Stimulated activated naive CD4-positive, alpha-beta T cell (primary cell): Measurements from ENCODE around the gene ADARB1.
"Not testable (repeated sequence)": the region's sequence is repeated elsewhere in the genome, so short reads cannot be mapped to it uniquely, and the experiment has no call there.

Source experiments
- DNase-seq, 6 experiments: peaks; one replicate each; lab custom pipeline; 2025; lab: John Stamatoyannopoulos, UW

Gene ADARB1

DNA sequence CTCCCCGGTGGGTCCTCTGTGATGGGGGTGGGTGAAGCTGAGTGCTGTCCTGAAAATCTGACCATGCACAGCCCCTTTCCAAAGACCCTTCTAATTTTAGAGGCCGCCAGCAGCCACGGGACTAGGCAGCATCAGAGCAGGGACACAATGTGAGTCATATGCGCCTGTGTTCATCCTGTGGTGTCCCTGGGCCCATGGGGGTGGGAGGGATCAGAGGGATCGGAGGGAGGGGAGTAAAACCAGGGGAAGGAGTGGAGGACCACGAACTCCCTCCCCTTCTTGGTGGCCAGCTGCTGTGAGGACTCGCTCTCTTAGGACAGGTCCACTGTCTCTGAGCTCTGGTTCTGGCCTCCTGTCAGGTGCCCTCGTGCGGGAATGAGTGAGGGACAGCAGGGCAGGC is 61.5 kb downstream of the ADARB1 start:
- DNase-seq: no peak

GRCh38 chr21:45136500-45136899 is 62.1 kb downstream of the ADARB1 start:
- DNase-seq: no peak

- DNase-seq: peak in 5 of 6 experiments; percentile 16 to 52 (median 43)
These were observed 62.7 kb downstream of the ADARB1 start for GRCh38 chr21:45136927-45137611.

DNA sequence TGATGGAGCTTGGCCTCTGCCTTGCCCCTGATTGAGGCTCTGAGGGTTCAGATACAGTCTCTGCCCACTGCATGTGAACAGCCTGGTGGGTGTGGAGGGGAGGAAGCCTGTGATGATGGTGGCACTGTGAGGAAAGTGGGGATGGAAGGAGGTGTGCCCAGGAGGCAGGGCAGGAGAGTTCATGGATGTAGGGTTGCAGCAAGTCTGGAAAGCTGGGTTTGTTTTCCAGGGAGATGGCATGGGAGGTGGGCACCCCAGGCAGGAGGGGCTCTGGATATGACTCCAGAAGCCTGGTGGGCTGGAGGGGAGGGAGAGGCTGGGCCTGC is 63.2 kb downstream of the ADARB1 start:
- no peak for DNase-seq

DNA sequence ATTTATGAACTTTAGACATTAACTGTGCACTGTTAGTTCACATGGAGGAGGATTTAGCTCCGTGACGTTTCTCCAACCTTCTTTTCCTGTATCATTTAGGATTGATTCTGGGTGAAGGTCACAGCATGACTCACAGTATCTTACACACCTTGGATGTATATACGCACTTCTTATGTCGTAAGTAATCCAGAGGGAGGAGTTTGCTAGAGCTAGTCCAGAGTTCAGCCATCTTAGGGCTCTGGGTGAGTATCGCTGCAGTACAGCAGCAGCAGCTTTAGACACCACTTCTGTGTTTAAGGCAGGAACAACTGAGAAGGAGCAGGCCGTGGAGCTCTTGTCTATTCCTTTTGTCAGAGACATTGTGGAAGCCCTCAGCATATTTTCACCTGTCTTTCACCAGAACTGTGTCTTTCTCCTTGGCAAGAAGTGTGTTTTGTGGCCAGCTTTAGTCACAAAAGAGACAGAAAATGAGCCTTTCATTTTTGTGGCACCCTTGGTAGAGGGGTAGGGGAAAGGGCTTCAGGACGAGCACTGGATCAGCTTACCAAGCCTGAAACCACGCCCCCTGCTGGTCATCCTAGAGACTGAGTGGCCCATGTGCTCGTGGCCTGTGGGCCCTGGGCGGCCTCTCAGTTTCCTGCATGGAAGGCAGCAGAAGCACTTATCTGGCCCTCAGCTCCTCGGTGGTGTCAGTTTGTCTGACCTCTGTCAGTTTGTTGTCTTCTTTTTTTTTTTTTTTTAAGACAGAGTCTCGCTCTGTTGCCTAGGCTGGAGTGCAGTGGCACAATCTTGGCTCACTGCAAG is 64.0 kb downstream of the ADARB1 start:
- DNase-seq: peak; percentile 9 to 68 (median 52)

GRCh38 chr21:45139003-45139360 is 64.6 kb downstream of the ADARB1 start:
- DNase-seq: not testable (repeated sequence)

DNA sequence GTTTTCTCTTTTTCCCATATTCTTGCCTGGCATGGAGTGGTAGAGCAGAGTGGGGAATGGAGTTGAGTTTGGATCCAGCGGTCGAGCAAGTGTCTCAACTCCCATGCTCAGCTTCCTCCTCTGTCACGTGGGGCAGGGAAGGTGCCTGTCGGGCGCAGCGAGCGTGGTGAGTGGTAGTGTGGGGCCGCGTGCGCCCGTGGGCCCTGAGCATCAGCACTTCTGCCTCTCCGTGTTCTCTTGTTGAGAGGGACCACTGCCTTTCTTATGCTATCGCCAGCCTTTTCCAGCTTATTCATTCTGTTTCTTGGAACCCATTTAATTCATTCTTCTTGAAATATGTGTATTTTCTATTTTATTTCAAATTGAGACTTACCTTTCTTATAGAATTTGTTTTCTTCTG is 65.1 kb downstream of the ADARB1 start:
- DNase-seq: no peak

- peak; percentile 9 to 43 (median 29) for DNase-seq
These were observed 66.1 kb downstream of the ADARB1 start for GRCh38 chr21:45140346-45140940.

- not testable (repeated sequence) for DNase-seq
These were observed 66.6 kb downstream of the ADARB1 start for GRCh38 chr21:45140944-45141343.

- DNase-seq: no peak
These were observed 67.1 kb downstream of the ADARB1 start for GRCh38 chr21:45141507-45141906.

- no peak for DNase-seq
These were observed 68.3 kb downstream of the ADARB1 start for GRCh38 chr21:45142469-45143308.

GRCh38 chr21:45143855-45144254 is 69.5 kb downstream of the ADARB1 start:
- no peak for DNase-seq

- no peak for DNase-seq
These were observed 70.8 kb downstream of the ADARB1 start for GRCh38 chr21:45145146-45145545.

- not testable (repeated sequence) for DNase-seq
These were observed 71.5 kb downstream of the ADARB1 start for GRCh38 chr21:45145846-45146245.

DNA sequence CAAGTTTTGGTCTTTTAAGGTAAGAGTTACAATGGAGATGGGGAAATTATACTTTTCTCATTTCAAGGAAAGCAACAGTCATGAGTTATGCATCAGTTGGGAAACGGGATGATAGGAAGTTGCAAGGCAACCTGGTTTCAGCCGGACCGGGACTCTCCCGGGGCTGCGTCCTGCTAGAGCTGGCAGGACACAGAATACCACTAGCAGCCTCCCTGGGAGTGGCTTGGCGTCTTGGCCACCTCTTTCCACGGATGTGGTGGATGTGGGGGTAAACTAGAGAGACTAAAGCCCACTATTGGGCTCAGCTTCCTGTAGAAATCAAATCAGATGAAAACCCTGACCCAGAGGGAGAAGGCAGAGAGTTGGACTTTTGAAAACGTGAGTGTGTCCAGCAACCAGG is 71.9 kb downstream of the ADARB1 start:
- DNase-seq: no peak

GRCh38 chr21:45146801-45147200 is 72.4 kb downstream of the ADARB1 start:
- no peak for DNase-seq

GRCh38 chr21:45147473-45148315 is 73.3 kb downstream of the ADARB1 start:
- DNase-seq: no peak

- DNase-seq: no peak
These were observed 74.1 kb downstream of the ADARB1 start for GRCh38 chr21:45148316-45148990.

DNA sequence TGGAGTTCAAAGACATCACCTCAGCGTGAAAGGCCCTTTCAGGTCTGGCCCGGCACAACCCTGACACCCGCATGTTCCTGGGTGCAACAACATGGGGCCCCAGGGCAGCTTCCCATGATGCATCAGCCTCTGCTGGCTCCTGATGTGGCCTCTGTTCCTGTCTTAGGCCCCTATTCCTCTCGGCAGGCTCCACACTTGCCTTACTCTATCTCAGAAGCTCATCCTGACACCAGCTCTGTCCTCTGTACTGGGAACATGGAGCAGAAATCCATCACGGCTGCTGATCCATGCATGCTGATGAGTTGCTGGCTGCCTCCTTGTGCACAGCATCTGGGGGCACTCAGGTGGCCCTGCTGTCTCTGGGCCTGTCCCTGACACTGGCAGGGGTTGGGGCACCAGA is 74.6 kb downstream of the ADARB1 start:
- DNase-seq: no peak

GRCh38 chr21:45150638-45151131 is 76.3 kb downstream of the ADARB1 start:
- no peak for DNase-seq
